IPS-NIHi7 (cell line): Measurements from ENCODE around the gene KLHL13.

Experiments
- DNase-seq: peaks from one replicate; pipeline ENCODE4 v3.0.0; 2012; ENCODE audit warnings: mixed read lengths; ENCODE audit errors: extremely low spot score

The KLHL13 gene

DNA sequence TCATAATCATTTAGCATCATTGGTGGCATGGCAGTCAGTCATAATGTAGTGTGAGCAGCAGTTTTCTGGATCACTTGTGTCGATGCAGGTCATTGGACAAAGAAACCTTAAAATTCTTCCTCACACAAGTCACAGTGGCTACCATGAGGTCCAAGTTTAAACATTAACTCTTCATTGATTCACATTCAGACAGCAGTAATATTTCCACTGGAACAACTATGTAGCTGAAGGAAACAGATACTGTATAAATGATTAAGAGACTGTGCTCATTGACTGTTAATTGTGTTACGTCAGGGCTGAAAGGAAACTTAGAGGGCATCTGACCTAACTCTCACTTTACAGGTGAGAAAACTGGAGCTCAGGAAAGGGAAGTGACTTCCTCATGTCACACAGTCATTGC lies 261.8 kb downstream of the KLHL13 start:
- DNase-seq: no peak

- no peak for DNase-seq
These were observed 265.6 kb downstream of the KLHL13 start for GRCh38 chrX:117851025-117851424.
